Body of pancreas (tissue), 4 donors: Measurements from ENCODE around the gene CA9.

Experiments
- CTCF ChIP-seq, 7 experiments: fragments of 450-650 bp in 4 of 7; fragments of 200-600 bp in 3 of 7; sonication (generic) in 3 of 7; IDR thresholded peaks; one replicate each; pipeline ENCODE4 v1.5.1; 2016 to 2019; ENCODE audit warnings: antibody characterized with exemption in 7 of 7
- POLR2A ChIP-seq, 3 donors: fragments of 450-650 bp; IDR thresholded peaks; one replicate each; pipeline ENCODE4 v1.6.1; 2016; ENCODE audit warnings: antibody characterized with exemption in 3 of 3, mild to moderate bottlenecking in 2 of 3

- TF ChIP-seq CTCF (IDR thresholded peaks at IDR 0.05) (no peak), POLR2A (IDR thresholded peaks at IDR 0.05) (no peak)
Measured at GRCh38 chr9:35665471-35665818, 8.3 kb upstream of the CA9 start.
